ENCODE results near the gene UGT2B15.

DNA sequence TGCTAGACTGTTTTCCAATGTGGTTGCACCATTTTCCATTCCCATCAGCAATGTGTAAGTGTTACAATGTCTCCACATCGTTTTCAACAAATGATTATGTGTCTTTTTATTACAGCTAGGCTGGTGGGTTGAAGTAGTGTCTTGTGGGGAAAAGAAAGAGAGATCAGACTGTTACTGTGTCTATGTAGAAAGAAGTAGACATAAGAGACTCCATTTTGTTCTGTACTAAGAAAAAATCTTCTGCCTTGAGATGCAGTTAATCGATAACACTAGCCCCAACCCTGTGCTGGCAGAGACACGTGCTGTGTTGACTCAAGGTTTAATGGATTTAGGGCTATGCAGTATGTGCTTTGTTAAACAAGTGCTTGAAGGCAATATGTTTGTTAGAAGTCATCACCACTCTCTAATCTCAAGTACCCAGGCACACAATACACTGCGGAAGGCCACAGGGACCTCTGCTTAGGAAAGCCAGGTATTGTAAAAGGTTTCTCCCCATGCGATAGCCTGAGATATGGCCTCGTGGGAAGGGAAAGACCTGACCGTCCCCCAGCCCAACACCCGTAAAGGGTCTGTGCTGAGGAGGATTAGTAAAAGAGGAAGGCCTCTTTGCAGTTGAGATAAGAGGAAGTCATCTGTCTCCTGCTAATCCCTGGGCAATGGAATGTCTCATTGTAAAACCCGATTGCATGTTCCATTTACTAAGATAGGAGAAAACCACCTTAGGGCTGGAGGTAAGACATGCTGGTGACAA is 23.0 kb upstream of the UGT2B15 start:
- TF ChIP-seq, protein P1, sequence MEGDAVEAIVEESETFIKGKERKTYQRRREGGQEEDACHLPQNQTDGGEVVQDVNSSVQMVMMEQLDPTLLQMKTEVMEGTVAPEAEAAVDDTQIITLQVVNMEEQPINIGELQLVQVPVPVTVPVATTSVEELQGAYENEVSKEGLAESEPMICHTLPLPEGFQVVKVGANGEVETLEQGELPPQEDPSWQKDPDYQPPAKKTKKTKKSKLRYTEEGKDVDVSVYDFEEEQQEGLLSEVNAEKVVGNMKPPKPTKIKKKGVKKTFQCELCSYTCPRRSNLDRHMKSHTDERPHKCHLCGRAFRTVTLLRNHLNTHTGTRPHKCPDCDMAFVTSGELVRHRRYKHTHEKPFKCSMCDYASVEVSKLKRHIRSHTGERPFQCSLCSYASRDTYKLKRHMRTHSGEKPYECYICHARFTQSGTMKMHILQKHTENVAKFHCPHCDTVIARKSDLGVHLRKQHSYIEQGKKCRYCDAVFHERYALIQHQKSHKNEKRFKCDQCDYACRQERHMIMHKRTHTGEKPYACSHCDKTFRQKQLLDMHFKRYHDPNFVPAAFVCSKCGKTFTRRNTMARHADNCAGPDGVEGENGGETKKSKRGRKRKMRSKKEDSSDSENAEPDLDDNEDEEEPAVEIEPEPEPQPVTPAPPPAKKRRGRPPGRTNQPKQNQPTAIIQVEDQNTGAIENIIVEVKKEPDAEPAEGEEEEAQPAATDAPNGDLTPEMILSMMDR (IDR thresholded peaks at IDR 0.05), result no peak
- no peak for TF ChIP-seq POLR2A (IDR thresholded peaks at IDR 0.05; ENCODE audit: low read depth)
